ENCODE data around the gene KCTD7.
"Not testable (repeated sequence)": the region's sequence is repeated elsewhere in the genome, so short reads cannot be mapped to it uniquely, and the experiment has no call there.

DNA sequence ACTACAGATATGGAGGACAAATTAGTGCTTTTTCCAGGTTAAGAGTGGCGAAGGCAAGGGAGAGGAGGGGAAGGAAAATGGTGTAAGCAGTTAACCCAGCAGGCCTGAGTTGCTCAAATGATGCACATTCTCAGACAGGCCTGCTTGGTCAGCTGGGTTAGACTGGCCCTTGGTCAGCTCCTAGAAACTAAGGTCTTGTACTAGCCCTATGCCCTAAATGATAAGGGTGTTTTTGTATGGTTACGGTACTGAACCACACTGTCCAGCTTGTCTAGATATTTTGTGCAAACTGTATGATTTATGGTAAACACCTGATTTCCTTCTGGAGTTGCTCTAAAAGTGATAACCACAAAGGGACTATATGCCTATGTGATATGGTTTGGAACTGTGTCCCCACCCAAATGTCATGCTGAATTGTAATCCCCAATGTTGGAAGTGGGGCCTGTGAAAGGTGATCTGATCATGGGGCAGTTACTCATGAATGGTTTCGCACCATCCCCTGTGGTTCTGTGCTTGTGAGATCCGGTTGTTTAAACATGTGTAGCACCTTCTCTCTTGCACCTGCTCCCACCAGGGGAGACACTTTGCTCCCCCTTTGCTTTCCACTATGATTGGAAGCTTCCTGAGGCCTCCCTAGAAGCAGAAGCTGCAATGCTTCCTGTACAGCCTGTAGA, 45.7 kb upstream of the KCTD7 start:
- not testable (repeated sequence) for TF ChIP-seq POLR2A (IDR thresholded peaks at IDR 0.05)
- TF ChIP-seq, protein P1, sequence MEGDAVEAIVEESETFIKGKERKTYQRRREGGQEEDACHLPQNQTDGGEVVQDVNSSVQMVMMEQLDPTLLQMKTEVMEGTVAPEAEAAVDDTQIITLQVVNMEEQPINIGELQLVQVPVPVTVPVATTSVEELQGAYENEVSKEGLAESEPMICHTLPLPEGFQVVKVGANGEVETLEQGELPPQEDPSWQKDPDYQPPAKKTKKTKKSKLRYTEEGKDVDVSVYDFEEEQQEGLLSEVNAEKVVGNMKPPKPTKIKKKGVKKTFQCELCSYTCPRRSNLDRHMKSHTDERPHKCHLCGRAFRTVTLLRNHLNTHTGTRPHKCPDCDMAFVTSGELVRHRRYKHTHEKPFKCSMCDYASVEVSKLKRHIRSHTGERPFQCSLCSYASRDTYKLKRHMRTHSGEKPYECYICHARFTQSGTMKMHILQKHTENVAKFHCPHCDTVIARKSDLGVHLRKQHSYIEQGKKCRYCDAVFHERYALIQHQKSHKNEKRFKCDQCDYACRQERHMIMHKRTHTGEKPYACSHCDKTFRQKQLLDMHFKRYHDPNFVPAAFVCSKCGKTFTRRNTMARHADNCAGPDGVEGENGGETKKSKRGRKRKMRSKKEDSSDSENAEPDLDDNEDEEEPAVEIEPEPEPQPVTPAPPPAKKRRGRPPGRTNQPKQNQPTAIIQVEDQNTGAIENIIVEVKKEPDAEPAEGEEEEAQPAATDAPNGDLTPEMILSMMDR (IDR thresholded peaks at IDR 0.05): not testable (repeated sequence)
